Measurements from ENCODE around the gene CGB8.
A peak's percentile ranks its signal among the peaks of the same experiment; 100 is the strongest.

CGB8 gene

GRCh38 chr19:49006905-49007304 is 42.0 kb downstream of the CGB8 start:
- DNase-seq (ENCODE audit: low read depth in 2 of 2): no peak

GRCh38 chr19:49004964-49005614 is 43.8 kb downstream of the CGB8 start:
- DNase-seq (ENCODE audit: low read depth in 2 of 2): no peak

- DNase-seq (ENCODE audit: low read depth in 2 of 2): no peak
Measured at GRCh38 chr19:49004133-49004532, 44.8 kb downstream of the CGB8 start.

GRCh38 chr19:48999481-49000325 is 49.2 kb downstream of the CGB8 start:
- DNase-seq (ENCODE audit: low read depth in 2 of 2): peak; percentile 23 to 31

GRCh38 chr19:48997972-48998371 is 50.9 kb downstream of the CGB8 start:
- DNase-seq (ENCODE audit: low read depth in 2 of 2): no peak

Data from stimulated activated CD8-positive, alpha-beta memory T cell treated with anti-CD3 and anti-CD28 coated beads, Interleukin-15, amount 100 ng/mL, for 4 hours (primary cell).